Testis (tissue), 2 donors: ENCODE measurements around the gene EXOC3.
"Not testable (repeated sequence)": the region's sequence is repeated elsewhere in the genome, so short reads cannot be mapped to it uniquely, and the experiment has no call there.

Experiments used
- CTCF ChIP-seq, 3 experiments: fragments of 450-650 bp in 2 of 3; fragments of 200-600 bp in 1 of 3; sonication (generic) in 1 of 3; IDR thresholded peaks; one replicate each; pipeline ENCODE4 v1.5.1; 2016 to 2019; ENCODE audit warnings: antibody characterized with exemption in 3 of 3, mild to moderate bottlenecking in 2 of 3, moderate library complexity in 1 of 3
- POLR2A ChIP-seq: fragments of 450-650 bp; IDR thresholded peaks from one replicate; pipeline ENCODE4 v1.6.1; 2017; ENCODE audit warnings: antibody characterized with exemption, mild to moderate bottlenecking, moderate library complexity

- not testable (repeated sequence) for TF ChIP-seq CTCF (IDR thresholded peaks at IDR 0.05); POLR2A
Observed at GRCh38 chr5:402219-402614, 40.8 kb upstream of the EXOC3 start.
